Keratinocyte (primary cell): ENCODE measurements around the gene KRT4. TPM values are rescaled to one million over a fixed set of nuclear protein-coding genes. Genes with fewer than 3 reads are reported as not detected.

Experiments used
- DNase-seq: peaks from one replicate; pipeline ENCODE4 v3.0.0-alpha.2; 2011; ENCODE audit warnings: low read depth, missing footprints, low spot score
- FAIRE-seq: peaks from 2 replicates; lab custom pipeline; 2011; peaks lifted over from hg19 to GRCh38; lab: Jason Lieb, UNC
- H2AFZ ChIP-seq: 2 replicates; pipeline ENCODE4 v1.6.0; 2012; ENCODE audit warnings: low read length, control low read depth, inconsistent platforms; ENCODE audit not compliant: control insufficient read depth
- H3K27ac ChIP-seq: 2 replicates; pipeline ENCODE4 v1.5.1; 2011; ENCODE audit warnings: low read length; ENCODE audit not compliant: control insufficient read depth, insufficient read depth
- H3K27me3 ChIP-seq: 3 replicates; pipeline ENCODE4 v1.6.0; 2011; ENCODE audit warnings: low read length; ENCODE audit not compliant: control insufficient read depth, insufficient read depth; ENCODE audit errors: extremely low read depth
- H3K36me3 ChIP-seq, 2 experiments: 2 replicates in 1 of 2; 3 replicates in 1 of 2; pipeline ENCODE4 v1.5.1; 2011; ENCODE audit warnings: low read length in 2 of 2, mild to moderate bottlenecking in 1 of 2; ENCODE audit not compliant: control insufficient read depth in 2 of 2, insufficient read depth in 2 of 2; ENCODE audit errors: extremely low read depth in 1 of 2
- H3K4me1 ChIP-seq: 3 replicates; pipeline ENCODE4 v1.5.1; 2011; ENCODE audit warnings: low read length; ENCODE audit not compliant: control insufficient read depth, insufficient read depth; ENCODE audit errors: extremely low read depth
- H3K4me2 ChIP-seq: 3 replicates; pipeline ENCODE4 v1.6.0; 2011; ENCODE audit warnings: low read depth, low read length; ENCODE audit not compliant: control insufficient read depth, insufficient read depth; ENCODE audit errors: extremely low read depth
- H3K4me3 ChIP-seq, 3 experiments: fragments of 200-600 bp in 1 of 3; sonication (generic) in 1 of 3; 2 replicates in 2 of 3; 3 replicates in 1 of 3; pipeline ENCODE4 v1.5.1; 2011 to 2016; ENCODE audit warnings: low read length in 3 of 3, mild to moderate bottlenecking in 3 of 3, control low read depth in 2 of 3, inconsistent platforms in 1 of 3, low read depth in 1 of 3, mixed read lengths in 1 of 3, mixed run types in 1 of 3, moderate library complexity in 1 of 3; ENCODE audit not compliant: control insufficient read depth in 2 of 3, insufficient read depth in 2 of 3; ENCODE audit errors: extremely low read depth in 1 of 3
- H3K79me2 ChIP-seq: 2 replicates; pipeline ENCODE4 v1.6.0; 2012; ENCODE audit warnings: low read length; ENCODE audit not compliant: control insufficient read depth, insufficient read depth
- H3K9ac ChIP-seq: 3 replicates; pipeline ENCODE4 v1.6.0; 2011; ENCODE audit warnings: low read length; ENCODE audit not compliant: control insufficient read depth, insufficient read depth; ENCODE audit errors: extremely low read depth
- H3K9me1 ChIP-seq: 3 replicates; pipeline ENCODE4 v1.6.0; 2011; ENCODE audit warnings: low read length; ENCODE audit not compliant: control insufficient read depth, insufficient read depth; ENCODE audit errors: extremely low read depth
- H3K9me3 ChIP-seq: 2 replicates; pipeline ENCODE4 v1.5.1; 2012; ENCODE audit warnings: low read depth, low read length; ENCODE audit not compliant: control insufficient read depth
- H4K20me1 ChIP-seq: 3 replicates; pipeline ENCODE4 v1.6.0; 2011; ENCODE audit warnings: low read length; ENCODE audit not compliant: control insufficient read depth, insufficient read depth; ENCODE audit errors: extremely low read depth
- CTCF ChIP-seq, 3 experiments: IDR thresholded peaks in 1 of 3; conservative IDR thresholded peaks in 1 of 3; optimal IDR thresholded peaks in 1 of 3; 2 replicates in 2 of 3; 3 replicates in 1 of 3; pipeline versions ENCODE3 to v1.5.1; 2011; ENCODE audit warnings: low read length in 3 of 3, mild to moderate bottlenecking in 3 of 3, moderate library complexity in 2 of 3, control low read depth in 1 of 3, inconsistent platforms in 1 of 3; ENCODE audit not compliant: insufficient read depth in 2 of 3; ENCODE audit errors: extremely low read depth in 1 of 3
- EZH2 ChIP-seq: IDR thresholded peaks from one replicate; pipeline ENCODE4 v1.6.1; 2012; ENCODE audit warnings: inconsistent platforms, mild to moderate bottlenecking, low read length, moderate library complexity
- dilution Hi-C: fragments of 300-500 bp; cut with MboI; formaldehyde crosslinking; loops from one replicate; pipeline ENCODE4 v1.7.0; 2020; ENCODE audit warnings: low sequenced_read_pairs; ENCODE audit not compliant: extremely low pct_ligation_motif_present
- polyA plus RNA-seq, 5 experiments: library from polyadenylated mRNA; depleted of rRNA in 3 of 5; stranded (reverse) in 3 of 5; stranded (forward) in 1 of 5; unstranded in 1 of 5; fragments of >200 nt; gene quantifications; 1 replicate in 1 of 5; 2 replicates in 3 of 5; 3 replicates in 1 of 5; pipeline versions ENCODE4 v1.2.1 to v1.2.3, GENCODE V29; 2011 to 2012; ENCODE audit warnings: missing spikeins in 2 of 5, low read depth in 1 of 5, low replicate concordance in 1 of 5

The KRT4 gene
- polyA plus RNA-seq, 1 donor (not counting 4 experiments of a cell fraction or from before 2014, with no cell fraction given), result 2.0 TPM

- peaks cover 29% of the 10 kb centered on the region for H3K27me3 ChIP-seq
- dilution Hi-C loops, result no loop called here
- H3K4me1 ChIP-seq, result no peaks in the 10 kb centered on the region
- no peak overlapping the region for H2AFZ ChIP-seq
- H3K79me2 ChIP-seq, result no peaks in the 10 kb centered on the region
- no peak for FAIRE-seq
- peaks cover 4% of the 10 kb centered on the region for H4K20me1 ChIP-seq
- no peak for TF ChIP-seq CTCF (optimal IDR thresholded peaks at IDR 0.05 in 1 of 3, IDR thresholded peaks at IDR 0.05 in 1 of 3, conservative IDR thresholded peaks at IDR 0.05 in 1 of 3; ENCODE audit: extremely low read depth in 1 of 3, insufficient read depth in 2 of 3, low read length in 3 of 3)
- TF ChIP-seq EZH2, result no peak
- DNase-seq, result no peak
- H3K9me1 ChIP-seq, result no peaks in the 10 kb centered on the region
- no peak overlapping the region for H3K4me3 ChIP-seq
- H3K9me3 ChIP-seq, result no peaks in the 10 kb centered on the region
- H3K36me3 ChIP-seq, result no peaks in the 10 kb centered on the region
- H3K9ac ChIP-seq, result no peak overlapping the region
- no peak overlapping the region for H3K4me2 ChIP-seq
- no peak overlapping the region for H3K27ac ChIP-seq
Measured at GRCh38 chr12:52821071-52821730, 7.3 kb upstream of the KRT4 start.

- Histone ChIP-seq H3K9me3 (no peaks in the 10 kb centered on the region), H3K79me2 (no peaks in the 10 kb centered on the region), H3K9ac (no peak overlapping the region), H3K27ac (no peak overlapping the region), H3K36me3 (no peaks in the 10 kb centered on the region), H3K27me3 (peaks cover 29% of the 10 kb centered on the region), H3K4me2 (no peak overlapping the region), H4K20me1 (peaks cover 4% of the 10 kb centered on the region), H3K4me1 (no peaks in the 10 kb centered on the region), H2AFZ (no peak overlapping the region), H3K4me3 (no peak overlapping the region), H3K9me1 (no peaks in the 10 kb centered on the region)
- dilution Hi-C loops, result no loop called here
- FAIRE-seq, result no peak
- TF ChIP-seq EZH2 (no peak), CTCF (optimal IDR thresholded peaks at IDR 0.05 in 1 of 3, IDR thresholded peaks at IDR 0.05 in 1 of 3, conservative IDR thresholded peaks at IDR 0.05 in 1 of 3; ENCODE audit: extremely low read depth in 1 of 3, insufficient read depth in 2 of 3, low read length in 3 of 3) (no peak)
- no peak for DNase-seq
Measured at GRCh38 chr12:52820521-52820920, 6.6 kb upstream of the KRT4 start.
